Measurements from ENCODE around the gene RGS16. TPM values are rescaled to one million over a fixed set of nuclear protein-coding genes. Genes with fewer than 3 reads are reported as not detected.
A peak's percentile ranks its signal among the peaks of the same experiment; 100 is the strongest.

The RGS16 gene
- total and polyA plus RNA-seq, 2 of the 13 experiments (the other 11 are each of a cell fraction or from before 2014, with no cell fraction given) = not detected

- WGBS (ENCODE audit: low lambda C conversion rate) = 0% methylated on average over 3 of the region's 3 CpGs
- DNase-seq (ENCODE audit: low spot score) = peak; percentile 39
- peaks cover 12% of the 10 kb centered on the region for H3K4me1 ChIP-seq (ENCODE audit: insufficient read depth, low read length)
- no peak overlapping the region for H3K27ac ChIP-seq (ENCODE audit: extremely low read length, insufficient read depth, low read length)
- ChIA-PET POLR2A (no interaction called here), CTCF (ENCODE audit: low intra/inter-chr PET ratio, low total read pairs) (no interaction called here)
- intact Hi-C loops (cut with micrococcal nuclease; ENCODE audit: unreplicated experiment) = no loop called here
- no TSS peak for BruUV-seq (replicated peaks)
- H2AFZ ChIP-seq (ENCODE audit: low read length) = no peak overlapping the region
- H3K79me2 ChIP-seq (ENCODE audit: insufficient read depth, low read length) = no peaks in the 10 kb centered on the region
- ATAC-seq = peak; percentile 47; the same call in 1 of the 3 replicates
- no peaks in the 10 kb centered on the region for H3K9me3 ChIP-seq (ENCODE audit: low read length)
- no peak overlapping the region for H3K9ac ChIP-seq (ENCODE audit: insufficient read depth, low read depth, low read length)
- H3K4me3 ChIP-seq (replicated peaks in 1 of 3; ENCODE audit: insufficient read depth in 1 of 3, low read depth in 2 of 3, low read length in 3 of 3) = no peak overlapping the region
- H3K27me3 ChIP-seq (ENCODE audit: control insufficient read depth in 1 of 2, insufficient read depth in 2 of 2, low read length in 2 of 2) = no peaks in the 10 kb centered on the region
- TF ChIP-seq ARID5B (CRISPR knock-in tag; IDR thresholded peaks at IDR 0.05) (0 out of 2 replicates have a peak, but pooled peaks have one; percentile 15), CEBPB (IDR thresholded peaks at IDR 0.05; ENCODE audit: borderline replicate concordance, low read depth, low read length) (peak; percentile 91), NCOR1 (IDR thresholded peaks at IDR 0.05; ENCODE audit: borderline replicate concordance, low read length) (peak; percentile 76; the same call in 1 of the 2 replicates), FOSL2 (CRISPR knock-in tag; IDR thresholded peaks at IDR 0.05) (0 out of 2 replicates have a peak, but pooled peaks have one; percentile 17), SP5 (CRISPR knock-in tag; IDR thresholded peaks at IDR 0.05; ENCODE audit: borderline replicate concordance, low read depth) (0 out of 2 replicates have a peak, but pooled peaks have one; percentile 16), HNF4G (IDR thresholded peaks at IDR 0.05; ENCODE audit: borderline replicate concordance, low read depth, low read length) (peak; percentile 40; the same call in 1 of the 2 replicates), HNF4G (CRISPR knock-in tag; IDR thresholded peaks at IDR 0.05; ENCODE audit: borderline replicate concordance, low read depth) (no peak), NFE2L1 (CRISPR knock-in tag; IDR thresholded peaks at IDR 0.05; ENCODE audit: borderline replicate concordance) (no peak), CEBPG (CRISPR knock-in tag; IDR thresholded peaks at IDR 0.05) (peak; percentile 66), ZNF367 (CRISPR knock-in tag; IDR thresholded peaks at IDR 0.05; ENCODE audit: borderline replicate concordance) (no peak), TRIM24 (CRISPR knock-in tag; IDR thresholded peaks at IDR 0.05) (no peak), HNF4A (CRISPR knock-in tag; IDR thresholded peaks at IDR 0.05) (peak; percentile 64), ZNF331 (CRISPR knock-in tag; IDR thresholded peaks at IDR 0.05) (no peak), ELF4 (CRISPR knock-in tag; IDR thresholded peaks at IDR 0.05; ENCODE audit: borderline replicate concordance) (no peak)
- no peak overlapping the region for H3K4me2 ChIP-seq (ENCODE audit: low read depth, low read length)
- peak; percentile 28 for FAIRE-seq
- H4K20me1 ChIP-seq (ENCODE audit: insufficient read depth, low read length) = no peaks in the 10 kb centered on the region
- H3K36me3 ChIP-seq (replicated peaks in 1 of 2; ENCODE audit: control insufficient read depth in 1 of 2, insufficient read depth in 2 of 2, low read length in 2 of 2) = no peaks in the 10 kb centered on the region
- in situ Hi-C loops (cut with HindIII; ENCODE audit: extremely low pct_ligation_motif_present, low pct_unique_long_range_greater_than_20kb) = no loop called here
Observed at GRCh38 chr1:182575540-182576149, 28.5 kb downstream of the RGS16 start.
